Right lobe of liver (tissue), 6 donors: Measurements from ENCODE around the gene ANKS1B. TPM values are rescaled to one million over a fixed set of nuclear protein-coding genes. Genes with fewer than 3 reads are reported as not detected.
"Not testable (repeated sequence)": the region's sequence is repeated elsewhere in the genome, so short reads cannot be mapped to it uniquely, and the experiment has no call there.

Experiments
- ATAC-seq, 4 donors: fragments of 200-7000 bp; cut with Tn5 transposase; one replicate each; pipeline ENCODE4 v1.9.1; 2020; ENCODE audit warnings: mild to moderate bottlenecking in 4 of 4, moderate library complexity in 4 of 4
- DNase-seq, 3 donors: peaks; one replicate each; pipeline ENCODE4 v3.0.0-alpha.2; 2020
- H3K27ac ChIP-seq, 3 donors: fragments of 200-600 bp; one replicate each; pipeline ENCODE4 v1.8.0; 2022
- H3K27me3 ChIP-seq, 2 donors: fragments of 200-600 bp; one replicate each; pipeline ENCODE4 v1.8.0; 2022
- H3K36me3 ChIP-seq, 4 donors: fragments of 200-600 bp; sonication (generic) in 1 of 4; one replicate each; pipeline versions ENCODE4 v1.5.1 to v1.8.0; 2017 to 2022; ENCODE audit warnings: control low read depth in 1 of 4
- H3K4me1 ChIP-seq, 4 donors: fragments of 200-600 bp; sonication (generic) in 1 of 4; one replicate each; pipeline versions ENCODE4 v1.5.1 to v1.8.0; 2017 to 2022; ENCODE audit warnings: control low read depth in 1 of 4
- H3K4me3 ChIP-seq, 3 donors: fragments of 200-600 bp; one replicate each; pipeline ENCODE4 v1.8.0; 2022
- H3K9me3 ChIP-seq, 4 donors: fragments of 200-600 bp; sonication (generic) in 1 of 4; one replicate each; pipeline versions ENCODE4 v1.5.1 to v1.8.0; 2017 to 2022; ENCODE audit warnings: control low read depth in 1 of 4
- CTCF ChIP-seq, 4 donors: fragments of 200-600 bp in 3 of 4; fragments of 450-650 bp in 1 of 4; IDR thresholded peaks; one replicate each; pipeline versions ENCODE4 v1.5.1 to v1.8.0; 2016 to 2022; ENCODE audit warnings: antibody characterized with exemption in 4 of 4, mild to moderate bottlenecking in 2 of 4
- POLR2A ChIP-seq: fragments of 450-650 bp; IDR thresholded peaks from one replicate; pipeline ENCODE4 v1.6.1; 2017; ENCODE audit warnings: antibody characterized with exemption, mild to moderate bottlenecking
- WGBS: methylation state at CpG from one replicate; pipeline ENCODE4 v1.1.6; 2018; ENCODE audit warnings: low coverage, low lambda C conversion rate; ENCODE audit not compliant: insufficient coverage; ENCODE audit errors: missing lambda C conversion rate; 5-methylcytosine and 5-hydroxymethylcytosine counted together
- intact Hi-C, 2 donors: fragments of 100-400 bp; cut with DNase I; formaldehyde crosslinking; loops; one replicate each; pipeline versions ENCODE4 v1.11.2 to v1.14.1; 2022
- total RNA-seq, 6 experiments: library from RNA; depleted of rRNA in 2 of 6; stranded (reverse); fragments of >200 nt in 2 of 6; fragmentation: NEBNext Ultra II Directional in 3 of 6; extraction: Animal tissue kit (Norgen Biotek cat#: 25700) in 3 of 6; gene quantifications; one replicate each; pipeline versions ENCODE4 v1.1.0 to v1.2.4, GENCODE V29; 2016 to 2023
- donor health status: DM: no; HTN: yes; CAD: no.
- donor health status: DM: no; HTN: no; CAD: no.
- donor health status: DM: no; HTN: no; CAD: no.
- donor health status: DM: no; HTN: yes; CAD: no.
- donor health status: DM: no; HTN: yes; CAD: no.

Gene ANKS1B
- total RNA-seq, 6 experiments from 2014 or later, result 0.17 to 1.9 (median 0.44) TPM; not detected in 1

- Histone ChIP-seq H3K36me3 (no peaks in the 10 kb centered on the region), H3K27me3 (no peaks in the 10 kb centered on the region), H3K4me1 (no peaks in the 10 kb centered on the region), H3K27ac (no peak overlapping the region), H3K9me3 (no peaks in the 10 kb centered on the region), H3K4me3 (no peak overlapping the region)
- DNase-seq (no peak), ATAC-seq (no peak)
- WGBS, result 88% methylated on average over 4 of the region's 4 CpGs
- intact Hi-C loops, result no loop called here
- TF ChIP-seq POLR2A (no peak), CTCF (IDR thresholded peaks at IDR 0.05) (no peak)
Observed at GRCh38 chr12:98763656-98764055, 1221.1 kb downstream of the ANKS1B start.

GRCh38 chr12:98758331-98758730 is 1226.4 kb downstream of the ANKS1B start:
- H3K27me3 ChIP-seq, result no peaks in the 10 kb centered on the region
- no peak overlapping the region for H3K27ac ChIP-seq
- no peak for TF ChIP-seq CTCF (IDR thresholded peaks at IDR 0.05)
- TF ChIP-seq POLR2A, result no peak
- ATAC-seq (peak in 1 of 4 donors; percentile 38), DNase-seq (no peak)
- 65% methylated on average over 3 of the region's 3 CpGs for WGBS
- no peaks in the 10 kb centered on the region for H3K9me3 ChIP-seq
- no peaks in the 10 kb centered on the region for H3K4me1 ChIP-seq
- intact Hi-C loops, result no loop called here
- no peak overlapping the region for H3K4me3 ChIP-seq
- no peaks in the 10 kb centered on the region for H3K36me3 ChIP-seq

- Histone ChIP-seq H3K4me1 (no peaks in the 10 kb centered on the region), H3K4me3 (no peak overlapping the region), H3K27ac (no peak overlapping the region), H3K36me3 (no peaks in the 10 kb centered on the region), H3K9me3 (no peaks in the 10 kb centered on the region), H3K27me3 (no peaks in the 10 kb centered on the region)
- WGBS, result 68% methylated on average over 3 of the region's 4 CpGs
- TF ChIP-seq CTCF (IDR thresholded peaks at IDR 0.05) (no peak), POLR2A (no peak)
- intact Hi-C loops, result no loop called here
- DNase-seq (no peak), ATAC-seq (no peak)
Observed at GRCh38 chr12:98757455-98757854, 1227.3 kb downstream of the ANKS1B start.

- H3K27ac ChIP-seq, intact Hi-C loops, H3K4me1 ChIP-seq, ATAC-seq, H3K27me3 ChIP-seq, H3K9me3 ChIP-seq, H3K36me3 ChIP-seq, H3K4me3 ChIP-seq, DNase-seq: not testable (repeated sequence)
- 88% methylated on average over 4 of the region's 5 CpGs for WGBS
Observed at GRCh38 chr12:98755855-98756254, 1228.9 kb downstream of the ANKS1B start.

GRCh38 chr12:98754095-98754494 is 1230.6 kb downstream of the ANKS1B start:
- intact Hi-C loops, result no loop called here
- WGBS, result 31% methylated on average over 4 of the region's 5 CpGs
- Histone ChIP-seq H3K9me3 (no peaks in the 10 kb centered on the region), H3K27ac (no peak overlapping the region), H3K27me3 (no peaks in the 10 kb centered on the region), H3K4me1 (no peaks in the 10 kb centered on the region), H3K36me3 (no peaks in the 10 kb centered on the region), H3K4me3 (no peak overlapping the region)
- ATAC-seq (peak in 1 of 4 donors; percentile 95), DNase-seq (no peak)
- no peak for TF ChIP-seq CTCF (IDR thresholded peaks at IDR 0.05)
- TF ChIP-seq POLR2A, result no peak
